ENCODE results near the gene TMEM218. TPM values are rescaled to one million over a fixed set of nuclear protein-coding genes. Genes with fewer than 3 reads are reported as not detected.

Gene TMEM218
- total RNA-seq, 1 experiment from 2014 or later: 14.3 TPM

- H4K5ac ChIP-seq (ENCODE audit: insufficient read length, low read depth, low read length): no peak overlapping the region
- no peak overlapping the region for H4K91ac ChIP-seq (ENCODE audit: insufficient read length, low read depth, low read length)
- no peak overlapping the region for H3K4ac ChIP-seq (ENCODE audit: low read depth, low read length)
- H3K79me2 ChIP-seq (ENCODE audit: insufficient read depth, low read length): no peaks in the 10 kb centered on the region
- H3K4me2 ChIP-seq (ENCODE audit: insufficient read depth, insufficient read length, low read length): no peak overlapping the region
- no peak overlapping the region for H2AFZ ChIP-seq (ENCODE audit: low read length)
- no peak overlapping the region for H3K56ac ChIP-seq (ENCODE audit: insufficient read length, low read depth, low read length)
- H2BK15ac ChIP-seq (ENCODE audit: low read depth, low read length): no peak overlapping the region
- peaks cover 16 to 55% (median 20%) of the 10 kb centered on the region in 3 experiments for H3K36me3 Mint-ChIP-seq (ENCODE audit: insufficient read depth in 1 of 3, low read depth in 3 of 3)
- peaks cover 17 to 19% of the 10 kb centered on the region in 2 experiments for H3K9me3 Mint-ChIP-seq
- H3K4me1 Mint-ChIP-seq: peaks cover 21 to 32% of the 10 kb centered on the region in 2 experiments
- H3K18ac ChIP-seq (ENCODE audit: insufficient read length, low read depth, low read length): no peak overlapping the region
- H2BK120ac ChIP-seq (ENCODE audit: low read depth, low read length, poor library complexity, severe bottlenecking): no peak overlapping the region
- no peaks in the 10 kb centered on the region for H4K20me1 ChIP-seq (ENCODE audit: control insufficient read depth, insufficient read depth, insufficient read length)
- H2AK5ac ChIP-seq (ENCODE audit: insufficient read length, low read length): no peak overlapping the region
- DNase-seq: no peak
- no peaks in the 10 kb centered on the region for H3K27me3 ChIP-seq (ENCODE audit: insufficient read depth, low read length)
- WGBS (ENCODE audit: extremely low coverage, insufficient read length, low lambda C conversion rate): no CpG with 5 or more reads among the region's 3 CpGs
- no peak overlapping the region for H2BK5ac ChIP-seq (ENCODE audit: insufficient read length, low read length)
- no peak overlapping the region for H3K4me3 Mint-ChIP-seq
- no peak for TF ChIP-seq CTCF (conservative IDR thresholded peaks at IDR 0.05)
- H2BK12ac ChIP-seq (ENCODE audit: insufficient read length, low read depth, low read length): no peak overlapping the region
- no peaks in the 10 kb centered on the region for H3K79me1 ChIP-seq (ENCODE audit: insufficient read depth, low read depth, low read length, poor library complexity, severe bottlenecking)
- peaks cover 3% of the 10 kb centered on the region for H3K23me2 ChIP-seq (ENCODE audit: insufficient read length, low read depth, low read length, poor library complexity, severe bottlenecking)
- no peak overlapping the region for H4K8ac ChIP-seq (replicated peaks; ENCODE audit: insufficient read length, low read depth, low read length)
- no peaks in the 10 kb centered on the region for H3K9me3 ChIP-seq (ENCODE audit: control insufficient read depth, low read depth, low read length)
- H3K9ac ChIP-seq (ENCODE audit: extremely low read depth, insufficient read length, low read length): no peak overlapping the region
- H2BK20ac ChIP-seq (ENCODE audit: low read depth, low read length, poor library complexity, severe bottlenecking): no peak overlapping the region
- H3K4me1 ChIP-seq (ENCODE audit: insufficient read depth, low read length): no peaks in the 10 kb centered on the region; the same call in 1 of the 2 replicates
- peaks cover 5% of the 10 kb centered on the region for H3K27me3 Mint-ChIP-seq (ENCODE audit: low read depth)
- H3K14ac ChIP-seq (ENCODE audit: insufficient read depth, low read length): no peak overlapping the region
- H3T11ph ChIP-seq (ENCODE audit: low read length): no peak overlapping the region
- H3K27ac ChIP-seq (ENCODE audit: insufficient read length, low read depth, low read length): no peak overlapping the region
- no peak overlapping the region for H3K23ac ChIP-seq (ENCODE audit: insufficient read length, low read depth, low read length)
- no peak overlapping the region for H3K27ac Mint-ChIP-seq
These were observed 3.0 kb downstream of the TMEM218 start for GRCh38 chr11:125108469-125108868.

Measured in H9 (cell line).